ENCODE results near the gene PTPRT.

The PTPRT gene

DNA sequence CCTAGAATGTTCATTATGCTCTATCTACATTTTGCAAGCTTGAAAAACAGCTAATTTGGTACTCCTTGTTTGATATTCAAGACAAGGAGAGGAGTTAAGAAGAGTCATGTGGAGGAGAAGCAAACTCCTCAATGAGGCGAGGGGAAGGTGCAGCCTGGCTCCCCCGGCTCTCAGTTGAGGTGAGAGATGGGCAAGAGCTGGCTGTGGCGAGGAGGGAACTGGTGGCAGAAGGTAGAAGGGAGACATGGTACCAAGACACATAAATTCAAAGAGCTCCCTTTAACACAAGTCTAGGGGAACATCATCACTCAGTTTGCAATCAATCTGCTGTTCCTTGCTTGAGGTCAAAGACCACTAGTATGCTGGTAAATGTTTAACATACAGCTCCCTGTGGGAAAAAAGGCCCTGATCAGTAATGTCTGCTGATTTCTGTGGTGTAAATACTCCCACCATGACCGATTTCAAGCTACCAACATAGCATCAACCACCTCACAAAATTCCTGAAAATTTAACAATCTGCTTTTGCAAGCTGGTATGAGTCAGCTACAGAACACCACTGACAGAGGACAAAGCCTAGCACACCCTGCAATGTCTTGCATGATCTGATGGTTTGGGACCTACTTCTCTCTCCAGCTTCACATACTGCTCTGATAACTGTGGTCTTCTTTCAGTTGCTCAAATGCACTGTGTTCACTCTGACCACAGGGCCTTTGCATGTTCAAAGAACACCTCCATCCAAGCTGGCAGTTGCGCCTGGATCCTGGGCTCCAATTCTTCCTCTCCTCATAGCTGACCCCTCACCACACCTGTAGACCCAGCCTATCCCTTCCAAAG is 1055.2 kb downstream of the PTPRT start:
- H3K27me3 ChIP-seq (ENCODE audit: control insufficient read depth, insufficient read depth, low read length): 0 out of 2 replicates have a peak, but pooled peaks cover 3% of the 10 kb centered on the region

DNA sequence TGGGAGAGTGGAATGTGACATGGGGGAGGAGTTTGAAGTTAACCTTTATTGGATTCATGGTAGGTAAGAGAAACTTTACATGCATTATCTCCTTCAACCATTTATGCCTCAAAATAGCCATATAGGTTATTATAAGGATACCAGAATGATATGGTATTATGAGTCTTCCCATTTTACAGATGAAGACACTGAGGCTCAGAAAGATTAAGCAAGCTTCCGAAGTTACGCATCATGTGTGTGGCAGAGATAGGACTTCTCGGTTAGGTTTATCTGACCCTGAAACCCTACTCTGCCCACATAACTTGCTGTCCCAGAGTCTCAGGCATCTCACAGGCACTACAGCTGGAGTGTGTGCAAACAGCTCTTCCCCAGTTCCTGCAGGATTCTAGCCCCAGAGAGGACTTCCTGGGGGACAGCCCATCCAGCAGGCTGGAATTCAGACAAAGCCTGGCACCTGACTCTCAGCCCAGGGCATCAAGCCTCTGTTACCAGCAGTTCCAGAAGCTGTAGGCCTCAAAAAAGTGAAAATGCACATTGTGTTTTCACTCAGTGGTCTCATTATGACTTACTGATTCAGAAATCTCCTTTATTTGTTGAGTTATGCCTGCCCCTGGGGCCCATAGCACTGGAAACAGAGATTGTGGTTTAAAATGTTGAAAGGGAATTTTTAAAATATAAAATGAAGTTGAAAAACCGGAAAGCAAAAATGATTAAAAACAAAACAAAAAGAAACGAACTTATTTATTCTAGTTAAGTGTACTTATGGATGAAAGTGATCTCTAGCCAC is 1058.7 kb downstream of the PTPRT start:
- Histone ChIP-seq H3K36me3 (ENCODE audit: control insufficient read depth, insufficient read depth, low read length) (no peaks in the 10 kb centered on the region), H3K27ac (ENCODE audit: low read depth, low read length) (no peak overlapping the region)

More for the DNA sequence above, 1055.2 kb downstream of the PTPRT start:
- no peaks in the 10 kb centered on the region for H3K9me3 ChIP-seq (ENCODE audit: control insufficient read depth, insufficient read depth, low read depth, low read length)
- H3K27ac ChIP-seq (ENCODE audit: low read depth, low read length): no peak overlapping the region
- no peaks in the 10 kb centered on the region for H3K36me3 ChIP-seq (ENCODE audit: control insufficient read depth, insufficient read depth, low read length)
- peaks cover 4% of the 10 kb centered on the region; the same call in 1 of the 2 replicates for H3K4me1 ChIP-seq (ENCODE audit: control insufficient read depth, insufficient read depth, low read length)
- H3K9ac ChIP-seq (ENCODE audit: low read length): no peak overlapping the region
- no peak overlapping the region for H3K4me3 ChIP-seq (ENCODE audit: low read depth, low read length)

GRCh38 chr20:42125426-42125825 is 1064.3 kb downstream of the PTPRT start:
- Histone ChIP-seq H3K27ac (ENCODE audit: low read depth, low read length) (no peak overlapping the region), H3K27me3 (ENCODE audit: control insufficient read depth, insufficient read depth, low read length) (no peaks in the 10 kb centered on the region), H3K36me3 (ENCODE audit: control insufficient read depth, insufficient read depth, low read length) (no peaks in the 10 kb centered on the region)

More for the DNA sequence above, 1058.7 kb downstream of the PTPRT start:
- H3K9me3 ChIP-seq (ENCODE audit: control insufficient read depth, insufficient read depth, low read depth, low read length): no peaks in the 10 kb centered on the region
- no peaks in the 10 kb centered on the region for H3K27me3 ChIP-seq (ENCODE audit: control insufficient read depth, insufficient read depth, low read length)
- H3K4me1 ChIP-seq (ENCODE audit: control insufficient read depth, insufficient read depth, low read length): no peaks in the 10 kb centered on the region
- no peak overlapping the region for H3K4me3 ChIP-seq (ENCODE audit: low read depth, low read length)
- H3K9ac ChIP-seq (ENCODE audit: low read length): no peak overlapping the region

GRCh38 chr20:42123981-42124473 is 1065.7 kb downstream of the PTPRT start:
- no peaks in the 10 kb centered on the region for H3K27me3 ChIP-seq (ENCODE audit: control insufficient read depth, insufficient read depth, low read length)
- no peaks in the 10 kb centered on the region for H3K36me3 ChIP-seq (ENCODE audit: control insufficient read depth, insufficient read depth, low read length)
- no peak overlapping the region for H3K27ac ChIP-seq (ENCODE audit: low read depth, low read length)
- H3K4me1 ChIP-seq (ENCODE audit: control insufficient read depth, insufficient read depth, low read length): no peaks in the 10 kb centered on the region
- H3K9me3 ChIP-seq (ENCODE audit: control insufficient read depth, insufficient read depth, low read depth, low read length): no peaks in the 10 kb centered on the region
- H3K4me3 ChIP-seq (ENCODE audit: low read depth, low read length): no peak overlapping the region
- H3K9ac ChIP-seq (ENCODE audit: low read length): no peak overlapping the region

More at GRCh38 chr20:42125426-42125825, 1064.3 kb downstream of the PTPRT start:
- Histone ChIP-seq H3K9me3 (ENCODE audit: control insufficient read depth, insufficient read depth, low read depth, low read length) (no peaks in the 10 kb centered on the region), H3K9ac (ENCODE audit: low read length) (no peak overlapping the region), H3K4me3 (ENCODE audit: low read depth, low read length) (no peak overlapping the region), H3K4me1 (ENCODE audit: control insufficient read depth, insufficient read depth, low read length) (no peaks in the 10 kb centered on the region)

GRCh38 chr20:42118409-42119125 is 1071.1 kb downstream of the PTPRT start:
- no peak overlapping the region for H3K4me3 ChIP-seq (ENCODE audit: low read depth, low read length)
- no peaks in the 10 kb centered on the region for H3K36me3 ChIP-seq (ENCODE audit: control insufficient read depth, insufficient read depth, low read length)

DNA sequence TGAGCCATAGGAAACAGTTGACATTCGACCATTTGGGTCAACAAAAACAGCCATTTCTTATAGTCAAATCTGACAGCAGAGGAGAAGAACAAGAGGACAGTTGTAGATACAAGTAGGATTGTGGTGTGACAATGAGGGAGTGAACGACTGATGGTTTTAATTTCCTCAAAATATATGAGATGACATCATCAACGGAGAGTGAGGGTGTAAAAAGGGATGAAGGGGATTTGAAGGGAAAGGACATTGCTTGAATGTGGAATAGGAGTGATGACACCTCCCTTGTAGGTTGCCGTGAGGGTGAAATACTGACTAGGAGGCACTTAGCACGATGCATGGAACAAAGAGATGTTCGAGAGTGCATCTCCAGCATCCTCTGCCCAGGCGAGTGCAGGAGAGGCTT is 1071.7 kb downstream of the PTPRT start:
- no peaks in the 10 kb centered on the region for H3K36me3 ChIP-seq (ENCODE audit: control insufficient read depth, insufficient read depth, low read length)
- H3K4me3 ChIP-seq (ENCODE audit: low read depth, low read length): no peak overlapping the region
- H3K9me3 ChIP-seq (ENCODE audit: control insufficient read depth, insufficient read depth, low read depth, low read length): no peaks in the 10 kb centered on the region
- no peak overlapping the region for H3K9ac ChIP-seq (ENCODE audit: low read length)
- peaks cover 9% of the 10 kb centered on the region for H3K4me1 ChIP-seq (ENCODE audit: control insufficient read depth, insufficient read depth, low read length)
- no peaks in the 10 kb centered on the region for H3K27me3 ChIP-seq (ENCODE audit: control insufficient read depth, insufficient read depth, low read length)
- H3K27ac ChIP-seq (ENCODE audit: low read depth, low read length): no peak overlapping the region

More at GRCh38 chr20:42118409-42119125, 1071.1 kb downstream of the PTPRT start:
- H3K9me3 ChIP-seq (ENCODE audit: control insufficient read depth, insufficient read depth, low read depth, low read length): no peaks in the 10 kb centered on the region
- peaks cover 6% of the 10 kb centered on the region for H3K4me1 ChIP-seq (ENCODE audit: control insufficient read depth, insufficient read depth, low read length)
- H3K9ac ChIP-seq (ENCODE audit: low read length): no peak overlapping the region
- H3K27ac ChIP-seq (ENCODE audit: low read depth, low read length): no peak overlapping the region
- no peaks in the 10 kb centered on the region for H3K27me3 ChIP-seq (ENCODE audit: control insufficient read depth, insufficient read depth, low read length)

DNA sequence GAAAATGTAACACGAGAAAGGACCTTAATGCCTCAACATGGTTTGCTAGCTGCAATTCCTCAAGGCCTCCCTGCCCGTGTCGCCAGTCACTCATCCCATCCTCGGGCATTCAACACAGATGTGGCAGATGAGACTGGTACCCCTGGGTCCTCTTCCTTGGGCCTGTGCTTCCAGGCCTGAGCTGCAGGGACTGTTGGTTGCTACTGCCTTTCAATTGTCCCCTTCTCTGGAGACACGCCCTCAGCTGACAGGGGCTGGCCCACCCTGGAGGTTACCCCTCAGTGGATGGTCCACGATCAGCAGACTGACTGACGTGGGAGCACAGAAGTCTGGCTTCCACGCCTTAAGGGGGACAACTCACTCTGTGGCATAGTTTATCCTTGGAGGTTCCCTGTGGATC is 1076.5 kb downstream of the PTPRT start:
- no peaks in the 10 kb centered on the region for H3K9me3 ChIP-seq (ENCODE audit: control insufficient read depth, insufficient read depth, low read depth, low read length)
- H3K27me3 ChIP-seq (ENCODE audit: control insufficient read depth, insufficient read depth, low read length): no peaks in the 10 kb centered on the region
- H3K4me1 ChIP-seq (ENCODE audit: control insufficient read depth, insufficient read depth, low read length): peaks cover 9% of the 10 kb centered on the region
- H3K36me3 ChIP-seq (ENCODE audit: control insufficient read depth, insufficient read depth, low read length): no peaks in the 10 kb centered on the region
- H3K27ac ChIP-seq (ENCODE audit: low read depth, low read length): no peak overlapping the region
- H3K9ac ChIP-seq (ENCODE audit: low read length): no peak overlapping the region
- no peak overlapping the region for H3K4me3 ChIP-seq (ENCODE audit: low read depth, low read length)

DNA sequence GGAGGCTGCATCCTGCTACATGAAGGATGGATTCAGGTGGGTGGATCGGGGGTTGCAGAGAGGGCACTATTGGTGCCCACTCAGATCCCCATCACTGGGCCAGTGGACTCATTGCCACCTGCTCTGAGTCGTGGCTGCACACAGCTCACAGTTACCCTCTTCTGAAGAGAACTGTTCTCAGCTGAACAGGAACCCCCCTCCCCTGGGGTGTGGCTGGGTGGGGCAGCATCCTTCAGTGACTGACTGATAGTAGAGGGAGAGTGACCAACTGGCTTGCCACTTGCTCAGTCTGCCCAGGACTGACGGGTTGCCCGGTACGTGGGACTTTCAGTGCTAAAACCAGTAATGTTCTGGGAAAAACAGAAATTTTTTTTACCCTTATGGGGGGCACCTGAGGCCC is 1077.5 kb downstream of the PTPRT start:
- peaks cover 9% of the 10 kb centered on the region for H3K4me1 ChIP-seq (ENCODE audit: control insufficient read depth, insufficient read depth, low read length)
- no peak overlapping the region for H3K4me3 ChIP-seq (ENCODE audit: low read depth, low read length)
- H3K27me3 ChIP-seq (ENCODE audit: control insufficient read depth, insufficient read depth, low read length): no peaks in the 10 kb centered on the region
- no peak overlapping the region for H3K27ac ChIP-seq (ENCODE audit: low read depth, low read length)
- H3K9ac ChIP-seq (ENCODE audit: low read length): no peak overlapping the region
- no peaks in the 10 kb centered on the region for H3K36me3 ChIP-seq (ENCODE audit: control insufficient read depth, insufficient read depth, low read length)
- no peaks in the 10 kb centered on the region for H3K9me3 ChIP-seq (ENCODE audit: control insufficient read depth, insufficient read depth, low read depth, low read length)

DNA sequence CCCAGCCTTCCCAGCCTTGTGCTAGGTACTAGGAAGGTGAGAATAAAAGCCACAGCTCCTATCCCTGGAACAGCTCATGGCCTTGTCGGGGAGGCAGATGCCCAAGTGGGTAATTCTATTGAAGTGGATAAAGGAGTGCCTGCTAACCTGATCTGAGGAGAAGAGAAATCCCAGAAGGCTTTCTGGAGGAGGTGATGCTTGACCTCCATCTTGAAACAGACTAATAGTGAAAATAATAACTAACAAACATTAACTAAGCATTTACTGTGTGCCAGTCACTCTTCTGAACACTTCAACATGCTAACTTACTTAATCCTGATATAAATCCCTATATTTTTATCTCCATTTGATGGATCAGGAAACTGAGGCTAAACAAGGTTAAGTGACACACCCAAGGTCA is 1078.4 kb downstream of the PTPRT start:
- Histone ChIP-seq H3K36me3 (ENCODE audit: control insufficient read depth, insufficient read depth, low read length) (no peaks in the 10 kb centered on the region), H3K9me3 (ENCODE audit: control insufficient read depth, insufficient read depth, low read depth, low read length) (no peaks in the 10 kb centered on the region), H3K27me3 (ENCODE audit: control insufficient read depth, insufficient read depth, low read length) (no peaks in the 10 kb centered on the region), H3K4me3 (ENCODE audit: low read depth, low read length) (no peak overlapping the region), H3K27ac (ENCODE audit: low read depth, low read length) (no peak overlapping the region), H3K9ac (ENCODE audit: low read length) (no peak overlapping the region), H3K4me1 (ENCODE audit: control insufficient read depth, insufficient read depth, low read length) (peaks cover 9% of the 10 kb centered on the region)

GRCh38 chr20:42110301-42110700 is 1079.4 kb downstream of the PTPRT start:
- no peaks in the 10 kb centered on the region for H3K9me3 ChIP-seq (ENCODE audit: control insufficient read depth, insufficient read depth, low read depth, low read length)
- H3K4me3 ChIP-seq (ENCODE audit: low read depth, low read length): no peak overlapping the region
- H3K36me3 ChIP-seq (ENCODE audit: control insufficient read depth, insufficient read depth, low read length): no peaks in the 10 kb centered on the region
- H3K27me3 ChIP-seq (ENCODE audit: control insufficient read depth, insufficient read depth, low read length): no peaks in the 10 kb centered on the region
- no peak overlapping the region for H3K27ac ChIP-seq (ENCODE audit: low read depth, low read length)
- no peak overlapping the region for H3K9ac ChIP-seq (ENCODE audit: low read length)
- peaks cover 9% of the 10 kb centered on the region for H3K4me1 ChIP-seq (ENCODE audit: control insufficient read depth, insufficient read depth, low read length)

Data from HUES6 (cell line).